Gastroesophageal sphincter (tissue), 4 donors: Measurements from ENCODE around the gene DPEP3. TPM values are rescaled to one million over a fixed set of nuclear protein-coding genes. Genes with fewer than 3 reads are reported as not detected.

ENCODE experiments used
- ATAC-seq: fragments of 150-250 bp; one replicate; pipeline ENCODE4 v1.9.1; 2016; ENCODE audit warnings: mild to moderate bottlenecking, moderate library complexity
- H3K27ac ChIP-seq, 4 donors: fragments of 200-600 bp; sonication (generic) in 3 of 4; 1 replicate in 3 of 4; 2 replicates in 1 of 4; pipeline ENCODE4 v1.5.1; 2016 to 2019
- H3K27me3 ChIP-seq: fragments of 200-600 bp; sonication (generic); one replicate; pipeline ENCODE4 v1.5.1; 2019
- H3K36me3 ChIP-seq, 2 donors: fragments of 200-600 bp; sonication (generic); one replicate each; pipeline ENCODE4 v1.5.1; 2019; ENCODE audit warnings: control low read depth in 1 of 2
- H3K4me1 ChIP-seq, 3 donors: fragments of 200-600 bp; sonication (generic); 1 replicate in 2 of 3; 2 replicates in 1 of 3; pipeline ENCODE4 v1.5.1; 2016 to 2019; ENCODE audit warnings: control low read depth in 2 of 3
- H3K4me3 ChIP-seq, 2 donors: fragments of 200-600 bp; sonication (generic); one replicate each; pipeline ENCODE4 v1.5.1; 2019; ENCODE audit warnings: mild to moderate bottlenecking in 1 of 2, moderate library complexity in 1 of 2
- H3K9me3 ChIP-seq, 3 donors: fragments of 200-600 bp; sonication (generic); one replicate each; pipeline ENCODE4 v1.5.1; 2017 to 2019; ENCODE audit warnings: control low read depth in 2 of 3
- EP300 ChIP-seq: sonication (generic); formaldehyde crosslinking; IDR thresholded peaks from one replicate; pipeline ENCODE4 v1.6.1; 2017; ENCODE audit warnings: antibody characterized with exemption, mild to moderate bottlenecking
- POLR2A ChIP-seq, 2 donors: fragments of 450-650 bp; IDR thresholded peaks; one replicate each; pipeline ENCODE4 v1.6.1; 2017; ENCODE audit warnings: antibody characterized with exemption in 2 of 2, mild to moderate bottlenecking in 2 of 2, moderate library complexity in 1 of 2
- POLR2AphosphoS5 ChIP-seq: sonication (generic); formaldehyde crosslinking; IDR thresholded peaks from one replicate; pipeline ENCODE4 v1.6.1; 2017; ENCODE audit warnings: antibody characterized with exemption
- WGBS, 2 donors: methylation state at CpG; one replicate each; pipeline ENCODE4 v1.1.5; 2018; ENCODE audit warnings: low coverage in 1 of 2; 5-methylcytosine and 5-hydroxymethylcytosine counted together
- small RNA-seq, 4 donors: library from RNA; depleted of rRNA; stranded (forward); fragments of <200 nt; gene quantifications; one replicate each; pipeline ENCODE3, GENCODE V24; 2016
- total RNA-seq, 4 donors: library from RNA; depleted of rRNA; stranded (reverse); fragments of >200 nt; gene quantifications; one replicate each; pipeline ENCODE4 v1.1.0, GENCODE V29; 2016
- TF ChIP-seq, protein P1 (sequence below), 4 experiments: fragments of 200-600 bp in 2 of 4; fragments of 450-650 bp in 2 of 4; sonication (generic) in 1 of 4; IDR thresholded peaks; one replicate each; pipeline ENCODE4 v1.5.1; 2017 to 2019; ENCODE audit warnings: antibody characterized with exemption in 4 of 4, mild to moderate bottlenecking in 2 of 4, moderate library complexity in 2 of 4

The DPEP3 gene
- total RNA-seq, 4 donors from 2014 or later, result 1.4 TPM; not detected in 3

DNA sequence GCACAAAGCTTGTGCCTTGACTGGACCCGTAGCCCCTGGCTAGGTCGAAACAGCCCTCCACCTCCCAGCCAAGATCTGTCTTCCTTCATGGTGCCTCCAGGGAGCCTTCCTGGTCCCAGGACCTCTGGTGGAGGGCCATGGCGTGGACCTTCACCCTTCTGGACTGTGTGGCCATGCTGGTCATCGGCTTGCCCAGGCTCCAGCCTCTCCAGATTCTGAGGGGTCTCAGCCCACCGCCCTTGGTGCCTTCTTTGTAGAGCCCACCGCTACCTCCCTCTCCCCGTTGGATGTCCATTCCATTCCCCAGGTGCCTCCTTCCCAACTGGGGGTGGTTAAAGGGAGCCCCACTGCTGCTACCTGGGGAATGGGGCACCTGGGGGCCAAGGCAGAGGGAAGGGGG, 52.2 kb downstream of the DPEP3 start:
- Histone ChIP-seq H3K27ac (no peak overlapping the region), H3K27me3 (no peaks in the 10 kb centered on the region), H3K9me3 (no peaks in the 10 kb centered on the region), H3K4me3 (no peak overlapping the region), H3K36me3 (peaks cover 0 to 70% of the 10 kb centered on the region in 2 donors), H3K4me1 (peaks cover 0 to 46% (median 5%) of the 10 kb centered on the region in 3 donors)
- 65 to 100% methylated on average over 1 to 4 of the region's 7 CpGs for WGBS, 2 donors
- no peak for ATAC-seq
- TF ChIP-seq EP300 (no peak), POLR2A (IDR thresholded peaks at IDR 0.05) (no peak), POLR2AphosphoS5 (no peak)

DNA sequence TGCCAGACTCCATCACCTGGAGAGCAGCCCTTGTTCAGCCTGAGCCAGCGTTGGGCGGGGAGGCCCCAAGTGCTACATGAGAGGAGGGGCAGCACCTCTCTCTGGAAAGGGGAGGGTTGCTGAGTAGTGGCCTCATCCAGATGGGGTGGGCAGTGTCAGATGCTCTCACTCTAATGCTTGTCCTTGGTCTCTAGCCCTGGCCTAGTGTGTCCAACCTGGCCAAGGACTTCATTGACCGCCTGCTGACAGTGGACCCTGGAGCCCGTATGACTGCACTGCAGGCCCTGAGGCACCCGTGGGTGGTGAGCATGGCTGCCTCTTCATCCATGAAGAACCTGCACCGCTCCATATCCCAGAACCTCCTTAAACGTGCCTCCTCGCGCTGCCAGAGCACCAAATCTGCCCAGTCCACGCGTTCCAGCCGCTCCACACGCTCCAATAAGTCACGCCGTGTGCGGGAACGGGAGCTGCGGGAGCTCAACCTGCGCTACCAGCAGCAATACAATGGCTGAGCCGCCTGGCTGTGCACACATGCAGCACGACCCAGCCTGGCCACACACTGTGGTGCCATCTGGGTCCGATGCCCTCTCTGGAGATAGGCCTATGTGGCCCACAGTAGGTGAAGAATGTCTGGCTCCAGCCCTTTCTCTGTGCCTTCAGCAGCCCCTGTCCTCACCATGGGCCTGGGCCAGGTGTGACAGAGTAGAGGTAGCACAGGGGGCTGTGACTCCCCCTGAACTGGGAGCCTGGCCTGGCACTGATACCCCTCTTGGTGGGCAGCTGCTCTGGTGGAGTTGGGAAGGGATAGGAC, 53.0 kb downstream of the DPEP3 start:
- Histone ChIP-seq H3K27ac (peak overlapping the region in 2 of 4 donors; percentile 9 to 65), H3K4me3 (no peak overlapping the region), H3K9me3 (no peaks in the 10 kb centered on the region), H3K36me3 (peaks cover 0 to 70% of the 10 kb centered on the region in 2 donors), H3K27me3 (no peaks in the 10 kb centered on the region), H3K4me1 (peaks cover 0 to 54% (median 10%) of the 10 kb centered on the region in 3 donors)
- no peak for TF ChIP-seq POLR2A (IDR thresholded peaks at IDR 0.05)
- no peak for TF ChIP-seq POLR2AphosphoS5
- TF ChIP-seq, protein P1, sequence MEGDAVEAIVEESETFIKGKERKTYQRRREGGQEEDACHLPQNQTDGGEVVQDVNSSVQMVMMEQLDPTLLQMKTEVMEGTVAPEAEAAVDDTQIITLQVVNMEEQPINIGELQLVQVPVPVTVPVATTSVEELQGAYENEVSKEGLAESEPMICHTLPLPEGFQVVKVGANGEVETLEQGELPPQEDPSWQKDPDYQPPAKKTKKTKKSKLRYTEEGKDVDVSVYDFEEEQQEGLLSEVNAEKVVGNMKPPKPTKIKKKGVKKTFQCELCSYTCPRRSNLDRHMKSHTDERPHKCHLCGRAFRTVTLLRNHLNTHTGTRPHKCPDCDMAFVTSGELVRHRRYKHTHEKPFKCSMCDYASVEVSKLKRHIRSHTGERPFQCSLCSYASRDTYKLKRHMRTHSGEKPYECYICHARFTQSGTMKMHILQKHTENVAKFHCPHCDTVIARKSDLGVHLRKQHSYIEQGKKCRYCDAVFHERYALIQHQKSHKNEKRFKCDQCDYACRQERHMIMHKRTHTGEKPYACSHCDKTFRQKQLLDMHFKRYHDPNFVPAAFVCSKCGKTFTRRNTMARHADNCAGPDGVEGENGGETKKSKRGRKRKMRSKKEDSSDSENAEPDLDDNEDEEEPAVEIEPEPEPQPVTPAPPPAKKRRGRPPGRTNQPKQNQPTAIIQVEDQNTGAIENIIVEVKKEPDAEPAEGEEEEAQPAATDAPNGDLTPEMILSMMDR (IDR thresholded peaks at IDR 0.05), result no peak
- ATAC-seq, result no peak
- 96% methylated on average over 9 of the region's 22 CpGs; no CpG with 5 or more reads in 1 of the 2 donors for WGBS, 2 donors

DNA sequence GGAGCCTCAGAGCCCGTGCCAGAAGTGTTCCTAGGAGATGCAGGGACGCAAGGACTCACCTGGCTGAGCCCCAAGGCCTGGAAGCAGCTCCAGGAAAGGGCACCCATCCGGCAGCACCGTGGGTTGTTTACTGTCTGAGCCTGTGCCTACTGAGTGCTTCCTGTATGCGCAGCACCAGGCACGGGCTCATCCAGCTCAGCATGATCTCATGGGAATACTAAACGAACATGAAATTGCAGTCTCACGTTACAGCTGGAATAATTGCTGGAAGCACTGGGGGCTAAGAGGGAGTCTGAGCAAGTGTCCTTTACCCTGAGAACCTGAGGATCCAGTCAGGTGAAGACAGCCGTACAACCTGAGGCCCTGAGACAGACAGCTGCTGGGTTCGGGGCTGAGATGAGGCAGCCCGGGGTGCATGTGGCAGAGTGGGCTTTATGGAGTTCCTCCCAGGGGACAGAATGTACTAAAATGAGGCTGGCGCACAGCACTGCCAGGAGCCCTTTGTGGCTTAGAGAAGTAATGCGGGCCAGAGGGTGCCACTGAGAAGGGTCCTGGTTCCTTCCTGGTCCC, 54.0 kb downstream of the DPEP3 start:
- TF ChIP-seq EP300, result no peak
- TF ChIP-seq, protein P1 (IDR thresholded peaks at IDR 0.05), result no peak
- TF ChIP-seq POLR2A (IDR thresholded peaks at IDR 0.05), result no peak
- TF ChIP-seq POLR2AphosphoS5, result no peak
- H3K27ac ChIP-seq, result peak overlapping the region in 3 of 4 donors; percentile 31 to 65 (median 60)
- peaks cover 0 to 59% of the 10 kb centered on the region in 2 donors for H3K36me3 ChIP-seq
- 33 to 45% methylated on average over 1 to 5 of the region's 13 CpGs for WGBS, 2 donors
- H3K4me1 ChIP-seq, result peaks cover 0 to 64% (median 12%) of the 10 kb centered on the region in 3 donors
- no peak for ATAC-seq
- H3K9me3 ChIP-seq, result no peaks in the 10 kb centered on the region
- no peak overlapping the region for H3K4me3 ChIP-seq
- no peaks in the 10 kb centered on the region for H3K27me3 ChIP-seq

Small RNA genes within 50 kb of the gene (small RNA-seq; reads per million reads assigned to genes)
- 0 reads per million in 4 donors for gene RNU6-359P

Other genes with a start within 250 kb of the DPEP3 start
- gene RANBP10, start 173.9 kb downstream of the DPEP3 start, total RNA-seq, result 10 to 100 TPM in 1 of 4 donors, 1 to 10 TPM in 3; 6.0 to 12.3 (median 8.4) TPM
- gene TSNAXIP1, start 173.6 kb downstream of the DPEP3 start, total RNA-seq, result 1 to 10 TPM in 3 of 4 donors, under 1 TPM in 1; 0.89 to 2.4 (median 1.6) TPM
- 10 to 100 TPM; 52.6 to 78.0 (median 76.0) TPM for gene THAP11, start 138.2 kb downstream of the DPEP3 start, total RNA-seq
- gene NUTF2, start 133.6 kb downstream of the DPEP3 start, total RNA-seq, result 100 to 1,000 TPM in 3 of 4 donors, 10 to 100 TPM in 1; 90.0 to 194 (median 113) TPM
- 10 to 100 TPM; 15.4 to 44.2 (median 35.3) TPM for gene CENPT, start 132.8 kb downstream of the DPEP3 start, total RNA-seq
- gene EDC4, start 107.4 kb downstream of the DPEP3 start, total RNA-seq, result 10 to 100 TPM; 43.8 to 72.6 (median 53.5) TPM
- gene NRN1L, start 95.6 kb downstream of the DPEP3 start, total RNA-seq, result 1 to 10 TPM in 2 of 4 donors, not detected in 2; 1.2 to 2.4 TPM
- gene PSKH1, start 87.2 kb downstream of the DPEP3 start, total RNA-seq, result 10 to 100 TPM; 14.7 to 32.3 (median 23.4) TPM
- gene CTRL, start 48.6 kb downstream of the DPEP3 start, total RNA-seq, result 1 to 10 TPM in 2 of 4 donors, not detected in 2; 1.2 to 5.0 TPM
- 10 to 100 TPM; 26.5 to 33.8 (median 32.6) TPM for gene PSMB10, start 43.6 kb downstream of the DPEP3 start, total RNA-seq
- gene LCAT, start 36.4 kb downstream of the DPEP3 start, total RNA-seq, result 10 to 100 TPM; 10.8 to 25.8 (median 15.9) TPM
- gene SLC12A4, start 11.9 kb downstream of the DPEP3 start, total RNA-seq, result 100 to 1,000 TPM in 1 of 4 donors, 10 to 100 TPM in 3; 54.7 to 121 (median 64.0) TPM
- 1 to 10 TPM; 1.0 to 3.0 (median 1.8) TPM for gene DPEP2, start 19.0 kb upstream of the DPEP3 start, total RNA-seq
- not detected for gene DPEP2NB, start 35.4 kb upstream of the DPEP3 start, total RNA-seq
- 10 to 100 TPM in 1 of 4 donors, 1 to 10 TPM in 3; 6.5 to 10.4 (median 8.0) TPM for gene DDX28, start 42.7 kb upstream of the DPEP3 start, total RNA-seq
- gene DUS2, start 42.8 kb upstream of the DPEP3 start, total RNA-seq, result 10 to 100 TPM in 1 of 4 donors, 1 to 10 TPM in 3; 7.2 to 15.0 (median 8.7) TPM
- 10 to 100 TPM; 42.4 to 50.6 (median 49.3) TPM for gene NFATC3, start 104.9 kb upstream of the DPEP3 start, total RNA-seq